ENCODE results near the gene RNF10.
"Not testable (repeated sequence)": the region's sequence is repeated elsewhere in the genome, so short reads cannot be mapped to it uniquely, and the experiment has no call there.

Gene RNF10

DNA sequence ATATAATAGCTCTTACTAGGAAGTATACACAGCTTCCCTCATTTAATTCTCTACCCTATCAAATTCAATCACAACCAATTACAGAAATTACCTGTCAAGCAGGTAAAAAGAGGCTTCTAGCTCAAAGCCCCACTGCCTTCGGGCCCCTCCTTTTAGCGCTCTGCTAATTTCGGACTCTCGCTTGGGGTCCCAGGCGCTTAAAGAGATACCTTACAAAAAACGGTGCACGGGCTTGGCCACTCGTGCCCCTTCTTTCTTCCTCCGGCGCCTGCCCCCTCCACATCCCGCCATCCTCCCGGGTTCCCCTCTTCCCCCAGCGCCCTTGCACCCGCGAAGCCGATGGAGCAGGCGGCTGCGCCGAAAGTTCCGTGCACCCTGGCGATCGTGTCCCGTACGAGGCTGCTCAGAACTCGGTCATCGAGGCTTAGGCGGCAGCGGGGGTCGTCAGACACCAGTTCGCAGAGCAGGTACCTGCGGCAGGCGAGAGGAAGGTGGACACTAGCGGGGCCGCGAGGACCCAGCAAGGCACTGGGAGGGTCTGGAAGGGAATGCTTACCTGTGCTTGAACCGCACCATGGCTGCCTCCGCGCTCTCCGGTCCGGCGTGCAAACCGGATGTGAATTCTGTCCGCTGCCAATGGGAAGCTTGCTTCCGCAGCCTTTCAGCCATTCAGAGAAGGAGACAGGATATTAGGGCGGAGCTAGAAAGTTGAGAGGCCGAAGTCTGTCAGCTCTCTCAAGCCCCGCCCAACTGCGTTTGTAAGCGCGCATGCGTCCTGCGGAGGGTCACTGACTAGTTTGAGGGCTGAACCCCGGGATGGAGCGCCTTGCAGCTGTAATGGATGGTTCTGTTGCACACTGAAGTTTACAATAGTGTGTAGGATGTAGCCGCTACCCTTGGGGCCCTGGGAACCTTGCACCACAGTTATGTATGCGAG lies 46.9 kb downstream of the RNF10 start, which contains the start of gene POP5:
Gene POP5, minus strand, starts transcription at position 616 of the 937 bp plus-strand sequence. Its CDS starts 40 bp downstream, at position 576.
- DNase-seq = peak; percentile 94 to 95

DNA sequence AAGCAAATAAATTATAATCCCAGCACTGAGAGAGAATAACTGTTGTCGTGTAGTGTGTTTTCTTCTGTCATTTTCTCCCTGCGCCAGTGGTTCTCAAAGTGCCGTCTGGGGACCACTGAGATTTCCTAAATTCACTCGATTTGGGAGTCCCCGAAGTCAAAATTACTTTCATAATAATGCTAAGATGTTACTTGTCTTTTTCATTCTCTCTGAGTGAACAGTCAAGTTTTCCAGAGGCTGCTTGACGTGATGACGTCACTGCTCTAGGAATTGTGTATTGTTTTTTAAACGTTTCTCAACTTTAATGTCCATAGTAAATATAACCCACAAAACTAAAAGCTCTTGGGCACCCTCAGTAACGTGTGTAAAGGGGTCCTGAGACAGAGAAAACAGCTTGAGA lies 47.8 kb downstream of the RNF10 start:
- DNase-seq = peak in 1 of 2 donors; percentile 10

DNA sequence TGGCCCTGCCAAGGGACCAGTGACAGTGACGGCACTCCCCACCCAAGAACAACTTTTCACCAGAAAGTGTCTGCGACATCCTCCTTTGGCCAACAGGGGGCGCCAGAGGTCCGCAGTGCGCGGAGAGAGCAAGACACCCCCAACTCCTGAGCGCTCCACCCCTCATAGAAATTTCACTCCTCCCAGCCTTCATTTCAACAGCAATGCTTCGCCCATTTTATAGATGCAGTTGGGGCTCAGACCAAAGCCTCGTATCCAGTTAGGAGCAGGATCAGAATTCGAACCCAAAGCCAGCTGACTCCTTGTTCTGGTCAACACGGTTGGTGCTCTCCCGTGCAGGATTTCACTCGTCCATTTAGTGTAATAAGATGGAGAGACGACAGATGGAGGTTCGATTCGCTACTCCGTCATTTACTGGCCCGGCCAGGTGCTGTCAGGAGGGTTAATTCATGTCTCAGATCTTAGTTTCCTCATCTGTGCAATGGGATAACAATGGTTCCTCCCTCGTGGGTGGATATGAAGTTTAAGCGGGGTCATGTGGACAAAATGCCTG lies 49.4 kb downstream of the RNF10 start:
- peak; percentile 89 to 94 for DNase-seq

DNA sequence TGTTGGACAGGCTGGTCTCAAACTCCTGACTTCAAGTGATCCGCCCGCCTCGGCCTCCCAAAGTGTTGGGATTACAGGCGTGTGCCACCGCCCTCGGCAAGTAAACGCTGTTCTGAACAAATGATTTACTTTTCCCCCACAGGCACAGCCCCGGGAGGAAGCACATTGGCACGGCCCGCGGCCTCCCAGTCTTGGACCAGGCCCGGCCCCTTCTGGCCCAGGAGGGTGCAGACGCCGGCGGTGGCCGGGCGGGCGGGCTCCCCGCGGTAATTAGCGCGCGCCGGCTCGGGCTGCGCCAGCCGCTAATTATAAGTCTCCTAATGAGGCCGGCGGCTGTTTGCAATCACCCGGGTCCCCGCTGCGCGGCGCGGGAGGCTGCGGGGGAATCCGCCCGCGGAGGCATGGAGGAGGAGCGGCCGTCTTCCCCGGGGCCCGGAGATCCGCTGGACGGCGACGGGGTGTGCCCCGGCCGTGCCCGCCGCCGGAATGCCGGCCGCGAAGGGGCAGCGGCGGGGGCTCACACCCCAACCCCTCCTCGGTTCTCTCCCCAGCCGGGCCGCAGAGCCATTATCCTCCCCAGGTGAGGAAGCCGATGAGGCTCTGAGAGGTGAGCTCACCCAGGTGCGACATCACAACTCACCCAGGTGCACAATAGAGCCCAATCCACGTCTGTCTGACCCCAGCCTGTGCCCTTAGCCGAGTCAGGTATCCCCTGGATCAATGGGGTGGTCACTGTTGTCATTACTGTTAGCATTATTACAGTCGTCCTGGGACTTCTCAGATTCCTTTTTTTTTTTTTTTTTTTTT lies 50.4 kb downstream of the RNF10 start:
- DNase-seq = peak; percentile 62 to 67

DNA sequence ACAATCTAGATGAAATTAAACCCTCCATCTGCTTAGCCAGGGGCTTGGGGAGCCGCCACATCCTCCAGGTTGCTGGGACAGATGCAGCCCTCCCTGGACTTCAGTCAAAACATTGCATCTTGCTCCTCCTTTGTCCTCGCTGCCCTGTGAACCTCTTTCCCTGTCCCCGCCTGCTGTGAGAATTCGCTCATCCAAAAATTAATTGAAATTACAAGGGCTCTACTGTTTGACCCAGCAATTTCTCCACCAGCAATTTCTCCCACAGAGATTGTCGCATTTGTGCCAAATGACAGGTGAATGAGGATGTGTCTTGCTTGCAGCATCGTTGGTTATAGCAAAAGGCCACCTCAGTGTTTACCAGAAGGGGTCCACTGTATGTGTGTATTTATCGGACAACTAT lies 52.0 kb downstream of the RNF10 start:
- no peak for DNase-seq

DNA sequence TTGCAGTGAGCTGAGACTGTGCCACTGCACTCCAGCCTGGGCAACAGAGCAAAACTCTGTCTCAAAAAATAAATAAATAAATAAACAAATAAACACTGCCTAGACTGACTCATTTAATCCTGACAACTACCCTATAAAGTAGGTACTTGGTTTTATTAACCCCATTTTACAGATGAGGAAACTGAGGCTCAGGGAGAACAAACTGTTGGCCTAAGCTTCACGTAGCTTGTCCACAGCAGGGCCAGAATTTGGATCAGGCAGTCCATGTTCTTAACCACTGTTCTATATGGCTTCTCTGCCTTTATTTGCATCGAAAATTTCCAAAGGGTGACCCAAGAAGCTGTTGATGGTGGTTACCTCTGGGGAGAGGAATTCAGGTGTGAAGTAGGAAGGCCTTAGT lies 52.7 kb downstream of the RNF10 start:
- DNase-seq = no peak

DNA sequence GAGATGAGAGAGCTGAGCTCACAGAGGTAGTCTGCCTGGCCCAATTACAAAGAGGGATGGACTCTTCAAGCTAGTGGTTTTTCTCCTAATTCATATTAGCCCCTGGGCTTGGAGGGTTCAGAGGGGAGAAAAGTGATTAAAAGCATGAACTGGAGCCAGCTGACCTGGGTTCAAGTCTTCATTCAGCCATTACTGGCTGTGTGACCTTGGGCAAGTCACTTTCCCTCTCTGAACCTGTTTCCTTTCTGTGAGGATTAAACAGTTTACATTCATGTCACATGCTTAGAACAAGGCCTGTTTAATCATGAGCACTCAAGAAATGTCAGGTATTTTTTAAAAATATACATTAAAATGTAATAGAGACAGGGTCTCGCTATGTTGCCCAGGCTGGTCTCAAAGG lies 54.2 kb downstream of the RNF10 start:
- no peak for DNase-seq

DNA sequence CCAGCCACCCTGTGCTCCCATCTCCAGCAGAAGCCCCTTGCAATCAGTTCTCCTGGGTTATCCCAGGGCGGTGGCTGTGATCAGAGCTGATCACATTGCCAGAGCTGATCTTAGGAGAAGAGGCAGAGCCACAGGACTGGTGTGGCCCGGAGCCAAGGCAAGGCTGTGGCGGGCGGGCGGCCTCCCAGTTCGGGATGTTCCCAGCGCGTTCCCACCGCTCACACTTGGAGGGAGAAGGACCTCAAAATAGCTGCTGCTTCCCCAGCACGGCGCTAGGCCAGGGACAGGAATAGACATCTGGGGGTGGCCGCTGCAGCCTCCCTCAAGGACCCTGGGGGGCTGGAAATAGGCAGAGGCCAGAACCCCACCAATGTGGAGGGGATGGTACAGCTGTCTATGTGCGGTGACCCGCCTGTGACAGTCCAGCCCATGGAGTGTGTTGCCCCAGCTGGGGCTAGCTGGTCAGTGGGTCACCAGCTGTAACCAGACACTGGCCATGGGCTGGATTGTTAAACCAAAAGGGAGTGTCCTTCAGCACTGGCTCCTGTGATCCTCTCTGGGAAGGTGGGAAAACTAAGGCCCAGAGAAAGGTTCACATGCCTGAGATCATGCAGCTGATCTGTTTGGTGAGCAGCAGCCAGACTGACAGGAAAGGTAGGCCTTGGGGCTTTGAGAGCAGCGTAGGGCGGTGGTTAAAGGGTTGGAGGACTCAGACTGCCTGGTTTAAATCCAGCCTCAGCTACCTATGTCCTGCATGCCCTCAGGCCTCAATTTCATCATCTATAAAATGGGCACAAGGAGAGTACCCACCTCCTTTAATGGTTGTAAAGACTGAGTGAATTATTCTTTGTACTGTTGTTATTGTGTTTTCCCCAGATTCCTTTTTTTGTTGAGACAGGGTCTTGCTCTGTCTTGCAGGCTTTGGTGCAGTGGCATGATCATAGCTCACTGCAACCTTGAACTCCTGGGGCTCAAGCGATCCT lies 55.1 kb downstream of the RNF10 start:
- no peak for DNase-seq

DNA sequence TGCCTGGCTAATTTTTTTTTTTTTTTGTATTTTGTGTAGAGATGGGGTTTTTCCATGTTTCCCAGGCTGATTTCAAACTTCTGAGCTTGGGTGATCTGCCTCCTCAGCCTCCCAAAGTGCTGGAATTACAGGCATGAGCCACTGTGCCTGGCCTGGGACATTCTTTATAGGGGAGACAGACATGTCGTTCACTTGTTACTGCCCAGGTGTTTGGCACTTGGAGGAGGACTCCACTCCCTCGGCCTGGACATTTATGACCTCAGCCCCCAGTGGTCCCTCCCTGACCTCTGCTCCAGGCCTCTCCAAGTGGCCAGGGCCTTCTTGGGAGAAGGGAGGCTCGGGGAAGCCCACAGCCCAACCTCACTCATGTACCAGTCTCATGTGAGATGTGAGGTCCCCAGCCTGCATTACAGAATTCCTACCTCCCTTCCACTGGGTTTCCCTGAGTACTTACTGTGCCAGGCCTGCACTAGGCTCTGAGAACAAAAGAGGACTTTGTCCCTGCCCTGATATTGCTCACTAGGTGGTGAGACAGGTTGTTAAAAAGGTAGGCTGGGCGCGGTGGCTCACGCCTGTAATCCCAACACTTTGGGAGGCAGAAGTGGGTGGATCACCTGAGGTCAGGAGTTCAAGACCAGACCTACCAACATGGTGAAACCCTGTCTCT lies 56.7 kb downstream of the RNF10 start:
- no peak for DNase-seq

DNA sequence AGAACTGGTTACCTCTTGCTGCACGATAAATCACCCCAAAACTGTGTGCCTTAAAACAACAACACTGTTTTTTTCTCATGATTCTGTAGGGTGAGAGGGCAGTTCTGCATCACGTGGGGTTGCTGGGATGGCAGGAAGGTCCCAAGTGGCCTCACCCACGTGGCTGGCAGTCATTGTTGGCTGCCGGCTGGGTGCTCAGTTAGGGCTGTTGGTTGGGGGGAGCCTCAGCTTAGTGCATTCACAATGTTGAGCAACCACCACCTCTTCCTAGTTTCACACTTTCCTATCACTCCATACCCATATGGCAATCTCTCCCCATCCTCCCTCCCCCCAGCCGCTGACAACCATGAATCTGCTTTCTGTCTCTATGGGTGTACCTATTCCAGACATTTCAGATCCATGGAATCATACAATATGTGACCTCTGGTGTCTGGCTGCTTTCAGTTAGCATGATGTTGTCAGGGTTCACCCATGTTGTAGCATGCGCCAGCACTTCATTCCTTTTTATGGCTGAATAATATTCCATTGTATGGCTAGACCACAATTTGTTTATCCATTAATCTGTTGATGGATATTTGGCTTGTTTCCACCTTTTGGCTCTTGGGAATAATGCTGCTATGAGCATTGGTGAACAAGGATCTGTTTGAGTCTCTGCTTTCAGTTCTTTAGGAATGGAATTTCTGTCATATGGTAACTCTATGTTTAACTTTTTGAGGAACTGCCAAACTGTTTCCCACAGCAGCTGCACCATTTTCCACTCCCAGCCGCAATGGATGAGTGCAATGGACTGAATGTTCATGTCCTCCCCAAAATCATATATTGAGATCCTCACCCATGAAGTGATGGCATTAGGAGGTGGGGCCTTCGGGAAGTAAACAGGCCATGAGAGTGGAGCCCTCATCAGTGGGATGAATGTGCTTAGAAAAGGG lies 58.2 kb downstream of the RNF10 start:
- no peak for DNase-seq

DNA sequence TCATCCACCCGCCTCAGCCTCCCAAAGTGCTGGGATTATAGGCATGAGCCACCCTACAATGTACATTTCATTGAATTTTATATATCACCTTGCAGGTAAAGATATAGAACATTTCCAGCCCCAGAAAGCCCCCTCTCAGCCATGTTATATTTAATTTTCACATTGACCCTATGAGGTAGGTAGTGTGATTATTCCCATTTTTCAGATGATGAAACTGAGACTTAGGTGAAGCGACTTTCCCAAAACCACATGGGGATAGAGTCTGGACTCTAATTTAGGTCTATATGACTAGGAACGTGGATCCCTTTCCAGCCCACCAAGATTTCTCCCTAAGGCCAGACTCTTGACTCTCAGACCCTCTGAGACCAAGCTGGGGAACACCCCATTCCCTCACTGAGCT lies 62.7 kb downstream of the RNF10 start:
- DNase-seq = no peak

DNA sequence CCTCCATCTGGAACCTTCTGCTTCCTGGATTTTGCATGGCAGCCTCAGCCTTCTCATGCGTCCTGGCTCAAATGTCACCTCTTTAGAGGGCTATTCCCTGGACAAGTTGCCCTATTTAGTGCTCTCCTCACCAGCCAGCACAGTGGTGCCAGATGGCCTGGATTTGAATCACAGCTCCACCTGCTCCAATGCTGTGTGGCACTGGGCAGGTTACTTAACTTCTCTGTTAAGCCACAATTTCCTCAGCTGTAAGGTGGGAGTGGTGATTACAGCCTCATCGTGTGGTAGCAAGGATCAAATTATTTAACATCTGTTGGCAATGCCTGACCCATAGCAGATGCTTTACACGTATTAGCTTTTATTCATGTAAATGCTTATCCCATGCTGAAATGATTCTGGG lies 63.7 kb downstream of the RNF10 start:
- no peak for DNase-seq

DNA sequence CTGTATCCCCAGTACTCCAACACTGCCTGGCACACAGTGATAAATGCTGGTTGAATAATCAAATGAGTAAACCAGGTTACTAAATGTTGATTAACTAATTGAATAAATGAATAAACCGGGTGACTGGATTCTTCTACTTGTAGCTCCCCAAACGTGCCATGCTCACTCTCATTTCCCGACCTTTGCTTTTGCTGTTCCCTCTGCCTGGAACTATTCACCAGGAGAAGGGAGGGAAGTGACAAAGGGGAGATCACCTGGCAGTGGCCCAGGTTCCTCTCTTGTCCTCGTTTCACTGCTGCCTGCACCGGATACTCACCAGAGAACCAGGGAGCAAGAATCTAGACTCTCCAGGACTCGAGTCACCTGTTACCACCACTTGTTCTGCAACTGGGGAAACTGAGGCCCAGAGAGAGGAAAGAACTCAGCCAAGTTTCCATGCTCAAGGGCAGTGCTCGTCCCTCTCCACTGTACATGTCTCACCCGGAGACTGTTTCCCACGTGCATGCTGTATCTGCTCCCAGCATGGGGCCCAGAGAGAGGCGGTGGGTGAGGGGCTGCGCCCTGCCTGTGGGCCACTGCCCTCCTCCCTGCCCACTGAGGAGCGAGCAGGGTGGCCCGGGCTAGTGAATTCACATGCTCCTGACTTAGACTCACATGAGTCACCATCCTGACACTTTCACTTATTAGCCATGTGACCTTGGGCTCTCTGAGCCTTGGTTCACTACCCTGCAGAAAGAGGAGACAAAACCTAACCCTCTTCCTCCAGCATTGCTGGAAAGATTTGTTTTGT lies 64.7 kb downstream of the RNF10 start:
- DNase-seq = no peak

DNA sequence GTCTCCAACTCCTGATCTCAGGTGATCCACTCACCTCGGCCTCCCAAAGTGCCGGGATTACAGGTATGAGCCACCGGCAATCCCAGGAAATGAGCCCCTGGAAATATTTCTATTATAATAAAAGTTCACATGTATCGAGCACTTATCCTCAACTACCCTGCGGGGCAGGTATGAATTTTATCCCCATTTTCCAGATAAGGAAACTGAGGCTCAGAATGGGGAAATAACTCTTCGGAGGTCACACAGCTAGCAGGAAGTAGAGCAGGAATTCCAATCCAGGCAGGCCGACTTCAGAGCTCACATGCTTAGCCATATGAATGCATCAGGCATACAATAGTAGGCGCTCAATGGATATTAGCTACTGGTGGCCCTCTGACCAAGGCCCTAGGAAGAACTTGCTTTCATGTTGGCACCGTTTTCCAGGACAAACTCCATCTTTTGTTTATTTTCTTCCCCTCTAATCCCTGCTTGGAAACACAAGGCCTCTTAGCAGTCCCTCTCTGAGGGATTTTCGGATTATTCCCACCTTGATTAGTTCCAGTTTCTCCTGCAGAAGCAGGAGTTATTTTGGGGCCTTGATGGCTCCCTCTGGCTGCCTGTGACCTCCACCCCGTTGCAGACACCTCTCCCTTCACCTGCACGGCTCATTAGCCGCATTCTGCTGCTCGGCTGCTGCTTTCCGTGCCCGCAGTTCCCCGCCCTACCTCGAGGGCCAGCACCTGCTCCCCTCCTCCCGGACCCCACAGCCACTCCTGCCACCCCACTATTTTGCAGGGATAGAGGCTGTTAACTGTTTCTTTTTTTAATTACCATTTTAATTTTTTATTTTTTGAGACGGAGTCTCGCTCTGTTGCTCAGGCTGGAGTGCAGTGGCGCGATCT lies 65.8 kb downstream of the RNF10 start:
- DNase-seq = no peak

DNA sequence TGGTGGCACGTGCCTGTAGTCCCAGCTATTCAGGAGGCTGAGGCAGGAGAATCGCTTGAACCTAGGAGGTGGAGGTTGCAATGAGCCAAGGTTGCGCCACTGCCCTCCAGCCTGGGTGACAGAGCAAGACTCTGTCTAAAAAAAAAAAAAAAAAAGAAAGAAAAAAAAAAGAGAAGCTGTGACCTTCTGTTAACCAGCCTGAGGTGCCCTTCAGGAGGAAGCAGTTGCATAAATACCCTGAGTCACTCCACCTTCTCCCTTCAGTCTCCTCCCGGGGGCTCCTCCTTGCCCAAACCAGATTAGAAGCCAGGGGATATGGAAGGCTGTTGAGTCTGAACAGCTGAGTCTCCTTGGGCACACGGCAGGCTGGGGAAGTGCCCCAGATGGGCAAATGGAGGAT lies 68.3 kb downstream of the RNF10 start:
- not testable (repeated sequence) for DNase-seq

DNA sequence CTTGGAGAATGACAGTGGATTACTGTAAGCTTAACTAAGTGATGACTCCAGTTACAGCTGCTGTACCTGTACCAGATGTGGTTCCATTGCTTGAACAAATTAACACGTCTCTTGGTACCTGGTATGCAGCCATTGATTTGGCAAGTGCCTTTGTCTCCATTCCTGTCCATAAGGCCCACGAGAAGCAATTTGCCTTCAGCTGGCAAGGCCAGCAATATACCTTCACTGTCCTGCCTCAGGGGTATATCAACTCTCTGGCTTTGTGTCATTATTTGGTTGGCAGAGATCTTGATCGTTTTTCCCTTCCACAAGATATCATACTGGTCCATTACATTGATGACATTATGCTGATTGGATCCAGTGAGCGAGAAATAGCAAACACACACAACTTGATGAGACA lies 76.4 kb downstream of the RNF10 start:
- DNase-seq = no peak

DNA sequence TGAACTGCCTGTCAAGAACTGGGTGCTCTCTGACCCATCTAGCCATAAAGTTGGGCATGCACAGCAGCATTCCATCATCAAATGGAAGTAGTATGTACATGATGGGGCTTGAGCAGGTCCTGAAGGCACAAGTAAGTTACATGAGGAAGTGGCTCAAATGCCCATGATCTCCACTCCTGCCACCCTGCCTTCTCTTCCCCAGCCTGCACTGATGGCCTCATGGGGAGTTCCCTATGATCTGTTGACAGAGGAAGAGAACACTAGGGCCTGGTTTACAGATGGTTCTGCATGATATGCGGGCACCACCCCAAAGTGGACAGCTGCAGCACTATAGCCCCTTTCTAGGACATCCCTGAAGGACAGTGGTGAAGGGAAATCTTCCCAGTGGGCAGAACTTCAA lies 77.4 kb downstream of the RNF10 start:
- not testable (repeated sequence) for DNase-seq

DNA sequence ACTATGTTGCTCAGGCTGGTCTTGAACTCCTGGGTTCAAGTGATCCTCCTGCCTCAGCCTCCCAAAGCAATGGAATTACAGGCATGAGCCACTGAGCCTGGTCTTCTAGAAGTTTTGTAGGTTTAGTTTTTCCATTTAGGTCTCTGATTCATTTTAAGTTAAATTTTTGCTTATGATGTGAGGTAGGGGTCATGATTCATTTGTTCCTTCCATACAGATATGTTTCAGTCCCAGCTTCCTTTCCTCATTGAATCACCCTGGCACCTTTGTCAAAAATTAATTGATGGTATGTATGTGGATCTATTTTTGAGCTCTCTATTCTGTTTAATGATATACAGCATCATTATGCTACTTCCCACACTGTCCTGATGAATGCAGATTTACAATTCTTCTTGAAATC lies 80.7 kb downstream of the RNF10 start:
- DNase-seq = peak in 1 of 2 donors; percentile 11

DNA sequence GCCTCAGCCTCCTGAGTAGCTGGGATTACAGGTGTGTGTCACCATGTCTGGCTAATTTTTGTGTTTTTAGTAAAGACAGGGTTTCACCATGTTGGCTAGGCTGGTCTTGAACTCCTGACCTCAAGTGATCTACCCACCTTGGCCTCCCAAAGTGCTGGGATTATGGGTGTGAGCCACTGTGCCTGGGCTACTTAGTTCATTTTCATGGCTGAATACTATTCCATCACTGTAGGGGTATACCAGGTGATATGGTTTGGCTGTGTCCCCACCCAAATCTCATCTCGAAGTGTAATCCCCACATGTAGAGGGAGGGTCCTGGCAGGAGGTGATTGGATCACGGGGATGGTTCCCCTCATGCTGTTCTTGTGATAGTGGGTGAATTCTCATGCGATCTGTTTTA lies 83.0 kb downstream of the RNF10 start:
- DNase-seq = not testable (repeated sequence)
